Measurements from ENCODE around the gene WDFY4.

WDFY4 gene

DNA sequence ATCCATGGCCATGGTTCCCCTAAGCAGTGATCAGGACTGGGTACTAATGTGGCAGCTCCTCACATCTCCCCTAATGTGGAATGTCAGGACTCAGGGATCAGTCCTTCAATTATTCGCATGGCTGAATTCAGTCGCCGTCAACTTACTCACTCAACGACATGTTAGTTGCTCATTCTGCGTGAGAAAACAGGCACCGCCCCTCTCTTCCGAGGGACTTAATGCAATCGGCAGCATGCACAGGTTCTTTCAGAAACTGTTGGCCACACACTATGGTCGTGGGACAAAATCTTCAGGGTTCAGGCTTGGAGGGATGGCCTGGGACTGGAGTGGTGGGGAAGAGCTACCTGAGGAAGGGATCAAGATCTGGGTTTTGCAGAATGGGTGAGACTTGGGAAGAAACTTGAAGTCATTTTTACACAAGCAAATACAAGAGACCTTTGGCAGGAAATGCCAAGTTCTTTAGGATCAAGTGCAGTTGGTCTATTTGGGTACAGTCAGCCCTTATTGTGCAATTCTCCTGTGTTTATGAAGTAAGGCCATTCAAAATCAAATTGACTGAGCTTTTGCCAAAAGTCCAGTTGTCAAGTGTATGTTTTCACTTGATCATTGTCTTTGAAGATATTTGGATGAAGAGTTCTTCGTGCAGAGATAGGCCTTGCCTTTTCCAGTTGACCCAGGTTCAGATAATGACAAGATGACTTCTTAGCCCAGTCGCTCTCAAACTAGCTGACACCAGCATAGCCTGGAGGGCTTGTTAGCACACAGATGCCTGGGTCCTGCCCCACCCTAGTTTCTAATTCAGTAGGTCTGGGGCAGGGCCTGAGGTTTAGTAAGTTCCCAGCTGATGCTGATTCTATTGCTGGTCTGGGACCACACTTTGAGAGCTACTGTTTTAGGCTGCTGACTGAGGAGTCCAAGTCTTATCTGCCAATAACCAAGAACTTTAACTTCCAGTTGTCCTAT, 206.5 kb downstream of the WDFY4 start:
- peak; percentile 2 for DNase-seq (ENCODE audit: low read depth)
- TF ChIP-seq, protein P1, sequence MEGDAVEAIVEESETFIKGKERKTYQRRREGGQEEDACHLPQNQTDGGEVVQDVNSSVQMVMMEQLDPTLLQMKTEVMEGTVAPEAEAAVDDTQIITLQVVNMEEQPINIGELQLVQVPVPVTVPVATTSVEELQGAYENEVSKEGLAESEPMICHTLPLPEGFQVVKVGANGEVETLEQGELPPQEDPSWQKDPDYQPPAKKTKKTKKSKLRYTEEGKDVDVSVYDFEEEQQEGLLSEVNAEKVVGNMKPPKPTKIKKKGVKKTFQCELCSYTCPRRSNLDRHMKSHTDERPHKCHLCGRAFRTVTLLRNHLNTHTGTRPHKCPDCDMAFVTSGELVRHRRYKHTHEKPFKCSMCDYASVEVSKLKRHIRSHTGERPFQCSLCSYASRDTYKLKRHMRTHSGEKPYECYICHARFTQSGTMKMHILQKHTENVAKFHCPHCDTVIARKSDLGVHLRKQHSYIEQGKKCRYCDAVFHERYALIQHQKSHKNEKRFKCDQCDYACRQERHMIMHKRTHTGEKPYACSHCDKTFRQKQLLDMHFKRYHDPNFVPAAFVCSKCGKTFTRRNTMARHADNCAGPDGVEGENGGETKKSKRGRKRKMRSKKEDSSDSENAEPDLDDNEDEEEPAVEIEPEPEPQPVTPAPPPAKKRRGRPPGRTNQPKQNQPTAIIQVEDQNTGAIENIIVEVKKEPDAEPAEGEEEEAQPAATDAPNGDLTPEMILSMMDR (conservative IDR thresholded peaks at IDR 0.05; ENCODE audit: low read depth, low read length): no peak
- H3K4me3 ChIP-seq (ENCODE audit: low read depth, low read length): no peak overlapping the region

DNA sequence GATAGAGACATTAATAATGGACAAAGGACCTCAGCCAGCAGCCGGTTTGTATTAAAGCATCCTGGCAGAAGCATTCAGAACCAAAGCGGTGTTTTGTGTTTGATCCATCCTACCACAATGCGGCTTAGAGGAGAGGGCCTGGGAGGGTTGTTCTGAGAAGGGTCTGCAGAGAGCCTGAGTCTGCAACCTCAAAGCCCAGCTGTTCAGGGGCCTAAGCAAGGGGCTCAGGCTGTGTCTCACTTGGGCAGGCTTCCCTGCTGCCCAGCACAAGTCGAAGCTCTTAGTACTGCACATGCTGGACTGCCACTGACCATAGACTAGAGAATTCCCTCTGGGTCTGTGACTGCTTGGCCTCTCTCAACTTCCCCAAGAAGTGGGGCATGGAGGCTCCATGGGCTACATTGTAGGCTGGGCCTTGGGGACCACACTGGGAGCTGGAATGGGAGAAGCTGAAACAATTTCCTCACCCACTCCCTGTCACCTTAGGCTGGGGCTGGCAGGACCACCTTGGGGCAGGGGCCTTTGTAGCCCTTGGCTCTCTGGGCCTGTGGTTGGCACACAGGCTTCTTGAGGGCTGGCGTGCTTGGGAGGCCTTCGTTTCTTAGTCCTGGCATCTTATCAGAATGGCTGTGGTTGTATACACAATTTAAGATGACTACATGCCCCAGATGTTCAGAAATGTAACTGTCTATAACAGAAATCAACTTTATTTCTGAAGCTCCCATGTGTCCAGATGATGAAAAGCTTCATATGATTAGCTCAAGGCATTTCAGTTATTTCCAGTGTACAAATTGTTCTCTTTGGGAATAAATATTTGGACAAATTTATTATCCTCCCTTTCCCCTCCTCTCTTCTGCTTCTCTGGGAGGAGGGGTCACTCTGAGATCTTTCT, 210.5 kb downstream of the WDFY4 start:
- TF ChIP-seq, protein P1 (conservative IDR thresholded peaks at IDR 0.05; ENCODE audit: low read depth, low read length): no peak
- H3K4me3 ChIP-seq (ENCODE audit: low read depth, low read length): no peak overlapping the region
- DNase-seq (ENCODE audit: low read depth): no peak

DNA sequence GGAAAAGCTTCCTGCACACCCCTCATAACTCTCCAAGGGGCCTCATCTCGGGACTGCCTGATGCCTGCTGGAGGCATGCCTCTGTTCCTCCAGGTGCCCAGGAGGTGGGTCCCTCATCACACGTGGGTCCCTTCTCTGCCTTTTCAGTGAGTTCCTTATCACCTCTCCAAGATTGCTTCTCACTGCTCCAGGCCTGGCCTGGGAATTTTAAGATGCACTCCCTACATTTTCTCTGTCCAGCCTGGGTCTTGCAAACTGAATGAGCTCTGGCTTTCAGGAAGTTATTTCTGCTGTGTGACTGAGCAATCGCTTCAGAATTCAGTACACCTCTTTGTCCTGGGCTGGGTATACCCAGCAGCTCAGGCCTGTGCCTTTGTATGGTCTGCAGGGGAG, 211.1 kb downstream of the WDFY4 start:
- DNase-seq (ENCODE audit: low read depth): no peak
- no peak overlapping the region for H3K4me3 ChIP-seq (ENCODE audit: low read depth, low read length)
- TF ChIP-seq, protein P1 (conservative IDR thresholded peaks at IDR 0.05; ENCODE audit: low read depth, low read length): no peak

DNA sequence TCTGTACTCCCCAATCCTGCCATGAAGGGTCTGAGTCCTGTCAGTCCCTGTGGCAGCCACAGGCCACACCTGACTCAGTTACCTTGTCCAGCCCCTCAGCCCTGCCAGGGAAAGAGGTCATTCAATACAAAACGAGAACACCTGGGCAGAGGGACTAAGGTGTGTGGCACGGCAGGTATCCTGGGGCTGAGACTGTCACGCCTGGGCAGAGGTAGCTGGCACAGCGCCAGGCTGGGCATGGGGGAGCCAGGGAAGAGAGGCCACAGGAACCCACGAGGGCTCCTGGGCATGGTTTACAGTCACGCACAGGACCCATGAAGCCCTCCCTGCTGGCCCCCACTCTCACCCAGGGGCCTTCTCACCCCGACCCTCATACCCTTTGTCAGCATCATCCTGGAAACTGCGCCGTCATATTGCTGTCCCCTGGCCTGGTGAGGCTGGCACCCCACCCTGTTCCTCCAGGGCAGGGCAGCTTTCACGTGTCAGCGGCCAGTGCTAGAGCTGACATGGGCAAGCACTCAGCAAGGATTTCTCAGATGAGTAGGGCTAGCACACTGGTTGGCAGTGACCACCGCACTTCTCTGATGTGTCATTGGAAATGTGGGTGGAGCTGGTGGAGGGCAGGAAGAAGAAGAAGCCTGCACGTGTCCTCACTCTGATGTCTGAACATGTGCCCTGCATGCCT, 212.2 kb downstream of the WDFY4 start:
- no peak overlapping the region for H3K4me3 ChIP-seq (ENCODE audit: low read depth, low read length)
- TF ChIP-seq, protein P1 (conservative IDR thresholded peaks at IDR 0.05; ENCODE audit: low read depth, low read length): no peak
- DNase-seq (ENCODE audit: low read depth): no peak

DNA sequence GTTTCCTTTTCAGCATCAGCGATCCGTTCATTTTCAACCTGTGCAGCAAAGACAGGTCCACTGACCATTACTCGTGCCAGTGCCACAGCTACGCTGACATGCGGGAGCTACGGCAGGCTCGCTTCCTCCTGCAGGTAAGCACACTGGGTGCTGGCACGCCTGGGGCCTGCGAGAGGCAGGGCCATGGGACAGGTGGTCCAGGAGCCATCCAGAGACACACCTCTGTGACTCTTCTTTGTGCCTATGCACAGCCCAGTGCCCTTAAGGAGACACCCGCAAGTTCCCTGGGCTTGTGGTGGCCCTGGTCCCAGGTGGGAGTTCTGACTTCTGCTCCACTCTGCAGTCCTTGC, 212.7 kb downstream of the WDFY4 start:
- no peak overlapping the region for H3K4me3 ChIP-seq (ENCODE audit: low read depth, low read length)
- TF ChIP-seq, protein P1 (conservative IDR thresholded peaks at IDR 0.05; ENCODE audit: low read depth, low read length): no peak
- DNase-seq (ENCODE audit: low read depth): no peak

DNA sequence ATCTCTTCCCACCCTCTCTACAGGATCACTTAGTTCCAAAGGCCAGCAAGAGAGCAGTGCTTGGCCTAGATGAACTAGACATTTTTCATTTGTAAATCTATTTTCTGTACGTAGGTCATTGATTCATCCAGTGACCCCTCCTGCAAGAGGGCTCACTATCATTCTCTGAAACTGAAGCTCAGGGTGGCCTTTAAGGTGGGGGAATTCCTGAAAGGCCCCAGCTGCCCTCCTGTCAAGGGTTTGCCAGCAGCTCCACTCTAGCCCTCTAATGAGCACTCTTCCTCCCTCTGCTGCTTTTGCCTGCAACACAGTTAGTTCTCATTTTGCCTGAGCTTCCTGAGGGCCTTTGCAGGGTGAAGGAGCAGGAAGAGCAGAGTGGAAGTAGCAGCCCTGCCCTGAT, 213.8 kb downstream of the WDFY4 start:
- H3K4me3 ChIP-seq (ENCODE audit: low read depth, low read length): no peak overlapping the region
- no peak for DNase-seq (ENCODE audit: low read depth)
- TF ChIP-seq, protein P1 (conservative IDR thresholded peaks at IDR 0.05; ENCODE audit: low read depth, low read length): no peak

All from choroid plexus epithelial cell (primary cell).